Measurements from ENCODE around the gene FAT1.

The FAT1 gene

GRCh38 chr4:186650401-186651180 is 73.1 kb downstream of the FAT1 start:
- Mint-ChIP-seq H3K4me3 (no peak overlapping the region), H3K4me1 (ENCODE audit: low read depth) (no peaks in the 10 kb centered on the region), H3K27me3 (peaks cover 4% of the 10 kb centered on the region), H3K27ac (no peak overlapping the region), H3K9me3 (peaks cover 4% of the 10 kb centered on the region), H3K36me3 (ENCODE audit: low read depth) (no peaks in the 10 kb centered on the region)

GRCh38 chr4:186647821-186648220 is 75.8 kb downstream of the FAT1 start:
- H3K36me3 Mint-ChIP-seq (ENCODE audit: low read depth), result no peaks in the 10 kb centered on the region
- H3K4me3 Mint-ChIP-seq, result no peak overlapping the region
- H3K27me3 Mint-ChIP-seq, result peaks cover 1% of the 10 kb centered on the region
- no peak overlapping the region for H3K27ac Mint-ChIP-seq
- H3K9me3 Mint-ChIP-seq, result peaks cover 4% of the 10 kb centered on the region
- H3K4me1 Mint-ChIP-seq (ENCODE audit: low read depth), result no peaks in the 10 kb centered on the region

GRCh38 chr4:186644737-186645261 is 78.9 kb downstream of the FAT1 start:
- H3K4me1 Mint-ChIP-seq (ENCODE audit: low read depth), result no peaks in the 10 kb centered on the region
- no peaks in the 10 kb centered on the region for H3K36me3 Mint-ChIP-seq (ENCODE audit: low read depth)
- H3K4me3 Mint-ChIP-seq, result no peak overlapping the region
- H3K27ac Mint-ChIP-seq, result no peak overlapping the region
- H3K27me3 Mint-ChIP-seq, result no peaks in the 10 kb centered on the region
- H3K9me3 Mint-ChIP-seq, result peaks cover 4% of the 10 kb centered on the region

- Mint-ChIP-seq H3K9me3 (peaks cover 4% of the 10 kb centered on the region), H3K4me1 (ENCODE audit: low read depth) (no peaks in the 10 kb centered on the region), H3K27me3 (no peaks in the 10 kb centered on the region), H3K4me3 (no peak overlapping the region), H3K36me3 (ENCODE audit: low read depth) (no peaks in the 10 kb centered on the region), H3K27ac (no peak overlapping the region)
Observed at GRCh38 chr4:186644311-186644638, 79.4 kb downstream of the FAT1 start.

- no peak overlapping the region for H3K4me3 Mint-ChIP-seq
- no peaks in the 10 kb centered on the region for H3K4me1 Mint-ChIP-seq (ENCODE audit: low read depth)
- no peaks in the 10 kb centered on the region for H3K27me3 Mint-ChIP-seq
- H3K27ac Mint-ChIP-seq, result no peak overlapping the region
- peaks cover 4% of the 10 kb centered on the region for H3K9me3 Mint-ChIP-seq
- no peaks in the 10 kb centered on the region for H3K36me3 Mint-ChIP-seq (ENCODE audit: low read depth)
Observed at GRCh38 chr4:186643501-186644310, 80.0 kb downstream of the FAT1 start.

GRCh38 chr4:186642998-186643397 is 80.7 kb downstream of the FAT1 start:
- no peaks in the 10 kb centered on the region for H3K4me1 Mint-ChIP-seq (ENCODE audit: low read depth)
- no peaks in the 10 kb centered on the region for H3K27me3 Mint-ChIP-seq
- no peaks in the 10 kb centered on the region for H3K36me3 Mint-ChIP-seq (ENCODE audit: low read depth)
- H3K4me3 Mint-ChIP-seq, result no peak overlapping the region
- H3K9me3 Mint-ChIP-seq, result peaks cover 4% of the 10 kb centered on the region
- H3K27ac Mint-ChIP-seq, result no peak overlapping the region

GRCh38 chr4:186642530-186642929 is 81.1 kb downstream of the FAT1 start:
- Mint-ChIP-seq H3K27me3 (no peaks in the 10 kb centered on the region), H3K9me3 (peaks cover 4% of the 10 kb centered on the region), H3K4me1 (ENCODE audit: low read depth) (no peaks in the 10 kb centered on the region), H3K4me3 (no peak overlapping the region), H3K27ac (no peak overlapping the region), H3K36me3 (ENCODE audit: low read depth) (no peaks in the 10 kb centered on the region)

- H3K9me3 Mint-ChIP-seq, result peaks cover 4% of the 10 kb centered on the region
- H3K4me1 Mint-ChIP-seq (ENCODE audit: low read depth), result no peaks in the 10 kb centered on the region
- no peak overlapping the region for H3K4me3 Mint-ChIP-seq
- no peak overlapping the region for H3K27ac Mint-ChIP-seq
- no peaks in the 10 kb centered on the region for H3K36me3 Mint-ChIP-seq (ENCODE audit: low read depth)
- H3K27me3 Mint-ChIP-seq, result no peaks in the 10 kb centered on the region
Observed at GRCh38 chr4:186634591-186635128, 89.0 kb downstream of the FAT1 start.

GRCh38 chr4:186633844-186634243 is 89.8 kb downstream of the FAT1 start:
- Mint-ChIP-seq H3K36me3 (ENCODE audit: low read depth) (no peaks in the 10 kb centered on the region), H3K27ac (no peak overlapping the region), H3K4me3 (no peak overlapping the region), H3K9me3 (peaks cover 4% of the 10 kb centered on the region), H3K27me3 (no peaks in the 10 kb centered on the region), H3K4me1 (ENCODE audit: low read depth) (no peaks in the 10 kb centered on the region)

- Mint-ChIP-seq H3K36me3 (ENCODE audit: low read depth) (no peaks in the 10 kb centered on the region), H3K27ac (no peak overlapping the region), H3K4me3 (no peak overlapping the region), H3K9me3 (peaks cover 10% of the 10 kb centered on the region), H3K27me3 (no peaks in the 10 kb centered on the region), H3K4me1 (ENCODE audit: low read depth) (no peaks in the 10 kb centered on the region)
Observed at GRCh38 chr4:186630128-186630527, 93.5 kb downstream of the FAT1 start.

GRCh38 chr4:186628058-186628711 is 95.5 kb downstream of the FAT1 start:
- Mint-ChIP-seq H3K4me3 (no peak overlapping the region), H3K9me3 (peaks cover 10% of the 10 kb centered on the region), H3K4me1 (ENCODE audit: low read depth) (no peaks in the 10 kb centered on the region), H3K27me3 (no peaks in the 10 kb centered on the region), H3K27ac (no peak overlapping the region), H3K36me3 (ENCODE audit: low read depth) (no peaks in the 10 kb centered on the region)

GRCh38 chr4:186627226-186627865 is 96.3 kb downstream of the FAT1 start:
- H3K27ac Mint-ChIP-seq, result no peak overlapping the region
- peaks cover 10% of the 10 kb centered on the region for H3K9me3 Mint-ChIP-seq
- no peaks in the 10 kb centered on the region for H3K27me3 Mint-ChIP-seq
- no peaks in the 10 kb centered on the region for H3K36me3 Mint-ChIP-seq (ENCODE audit: low read depth)
- H3K4me1 Mint-ChIP-seq (ENCODE audit: low read depth), result no peaks in the 10 kb centered on the region
- no peak overlapping the region for H3K4me3 Mint-ChIP-seq

- Mint-ChIP-seq H3K36me3 (ENCODE audit: low read depth) (no peaks in the 10 kb centered on the region), H3K27me3 (no peaks in the 10 kb centered on the region), H3K27ac (no peak overlapping the region), H3K4me3 (no peak overlapping the region), H3K4me1 (ENCODE audit: low read depth) (no peaks in the 10 kb centered on the region), H3K9me3 (peaks cover 7% of the 10 kb centered on the region)
Observed at GRCh38 chr4:186624951-186625350, 98.7 kb downstream of the FAT1 start.

- Mint-ChIP-seq H3K27ac (no peak overlapping the region), H3K27me3 (no peaks in the 10 kb centered on the region), H3K4me1 (ENCODE audit: low read depth) (no peaks in the 10 kb centered on the region), H3K36me3 (ENCODE audit: low read depth) (no peaks in the 10 kb centered on the region), H3K4me3 (no peak overlapping the region), H3K9me3 (peaks cover 10% of the 10 kb centered on the region)
Observed at GRCh38 chr4:186623546-186623945, 100.1 kb downstream of the FAT1 start.
